Measurements from ENCODE around the gene WDFY4. TPM values are rescaled to one million over a fixed set of nuclear protein-coding genes. Genes with fewer than 3 reads are reported as not detected.

Gene WDFY4
- total RNA-seq, 6 donors from 2014 or later: 10.1 to 48.9 (median 32.1) TPM

DNA sequence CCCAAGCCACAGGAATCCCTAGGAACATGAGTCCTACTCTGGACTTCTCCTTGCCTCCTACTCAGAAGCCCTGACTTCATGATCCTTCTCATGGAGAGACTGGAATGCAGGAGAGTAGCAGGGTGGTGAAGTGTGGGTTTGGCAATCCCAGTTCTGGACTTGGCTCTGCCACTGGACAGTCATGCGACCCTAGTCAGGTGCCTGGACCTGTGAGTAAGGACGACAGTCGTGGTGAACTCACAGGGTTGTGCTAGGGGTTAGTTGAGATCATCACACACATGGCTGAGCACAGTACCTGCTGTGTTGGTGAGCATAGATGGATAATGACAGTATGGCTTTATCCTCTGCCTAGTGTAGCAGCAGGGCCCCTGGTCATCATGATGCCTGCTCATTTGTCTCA lies 137.0 kb downstream of the WDFY4 start:
- ATAC-seq (ENCODE audit: low FRiP score in 2 of 2): no peak
- WGBS, 2 donors: 92% methylated on average over 3 of the region's 3 CpGs; no CpG with 5 or more reads in 1 of the 2 donors
- Histone ChIP-seq H3K36me3 (no peaks in the 10 kb centered on the region), H3K4me1 (no peaks in the 10 kb centered on the region), H3K4me3 (no peak overlapping the region), H3K27ac (no peak overlapping the region), H3K27me3 (no peaks in the 10 kb centered on the region), H3K9me3 (no peaks in the 10 kb centered on the region)
- TF ChIP-seq EP300 (IDR thresholded peaks at IDR 0.05): no peak
- TF ChIP-seq POLR2AphosphoS5 (IDR thresholded peaks at IDR 0.05): no peak
- no peak for TF ChIP-seq POLR2A (IDR thresholded peaks at IDR 0.05)
- TF ChIP-seq, protein P1, sequence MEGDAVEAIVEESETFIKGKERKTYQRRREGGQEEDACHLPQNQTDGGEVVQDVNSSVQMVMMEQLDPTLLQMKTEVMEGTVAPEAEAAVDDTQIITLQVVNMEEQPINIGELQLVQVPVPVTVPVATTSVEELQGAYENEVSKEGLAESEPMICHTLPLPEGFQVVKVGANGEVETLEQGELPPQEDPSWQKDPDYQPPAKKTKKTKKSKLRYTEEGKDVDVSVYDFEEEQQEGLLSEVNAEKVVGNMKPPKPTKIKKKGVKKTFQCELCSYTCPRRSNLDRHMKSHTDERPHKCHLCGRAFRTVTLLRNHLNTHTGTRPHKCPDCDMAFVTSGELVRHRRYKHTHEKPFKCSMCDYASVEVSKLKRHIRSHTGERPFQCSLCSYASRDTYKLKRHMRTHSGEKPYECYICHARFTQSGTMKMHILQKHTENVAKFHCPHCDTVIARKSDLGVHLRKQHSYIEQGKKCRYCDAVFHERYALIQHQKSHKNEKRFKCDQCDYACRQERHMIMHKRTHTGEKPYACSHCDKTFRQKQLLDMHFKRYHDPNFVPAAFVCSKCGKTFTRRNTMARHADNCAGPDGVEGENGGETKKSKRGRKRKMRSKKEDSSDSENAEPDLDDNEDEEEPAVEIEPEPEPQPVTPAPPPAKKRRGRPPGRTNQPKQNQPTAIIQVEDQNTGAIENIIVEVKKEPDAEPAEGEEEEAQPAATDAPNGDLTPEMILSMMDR (IDR thresholded peaks at IDR 0.05): no peak
- DNase-seq: no peak

DNA sequence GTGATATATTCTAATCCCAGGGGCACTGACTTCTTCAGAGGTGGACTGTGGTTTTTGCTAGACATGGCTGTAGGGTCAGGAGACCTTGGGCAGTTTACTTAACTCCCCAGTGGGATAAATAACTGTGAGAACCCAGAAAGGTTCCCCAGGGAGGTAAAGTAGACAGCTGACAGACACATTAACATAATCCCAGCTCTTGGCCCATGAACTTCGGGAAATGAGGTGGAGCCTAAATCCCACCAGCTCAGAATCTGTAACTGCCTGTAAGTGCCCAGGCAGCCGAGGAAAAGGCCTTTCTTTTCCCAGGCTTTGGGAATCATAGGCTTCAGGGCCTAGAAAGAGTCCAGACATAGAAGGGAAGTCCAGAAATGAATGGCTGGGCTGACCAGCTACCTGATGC lies 149.0 kb downstream of the WDFY4 start:
- Histone ChIP-seq H3K27me3 (no peaks in the 10 kb centered on the region), H3K4me1 (no peaks in the 10 kb centered on the region), H3K36me3 (no peaks in the 10 kb centered on the region), H3K4me3 (no peak overlapping the region), H3K9me3 (no peaks in the 10 kb centered on the region), H3K27ac (no peak overlapping the region)
- no peak for ATAC-seq (ENCODE audit: low FRiP score in 2 of 2)
- DNase-seq: no peak
- 53 to 76% methylated on average over 2 of the region's 2 CpGs for WGBS, 2 donors
- TF ChIP-seq POLR2A (IDR thresholded peaks at IDR 0.05): no peak
- no peak for TF ChIP-seq POLR2AphosphoS5 (IDR thresholded peaks at IDR 0.05)
- no peak for TF ChIP-seq EP300 (IDR thresholded peaks at IDR 0.05)
- TF ChIP-seq, protein P1 (IDR thresholded peaks at IDR 0.05): no peak

DNA sequence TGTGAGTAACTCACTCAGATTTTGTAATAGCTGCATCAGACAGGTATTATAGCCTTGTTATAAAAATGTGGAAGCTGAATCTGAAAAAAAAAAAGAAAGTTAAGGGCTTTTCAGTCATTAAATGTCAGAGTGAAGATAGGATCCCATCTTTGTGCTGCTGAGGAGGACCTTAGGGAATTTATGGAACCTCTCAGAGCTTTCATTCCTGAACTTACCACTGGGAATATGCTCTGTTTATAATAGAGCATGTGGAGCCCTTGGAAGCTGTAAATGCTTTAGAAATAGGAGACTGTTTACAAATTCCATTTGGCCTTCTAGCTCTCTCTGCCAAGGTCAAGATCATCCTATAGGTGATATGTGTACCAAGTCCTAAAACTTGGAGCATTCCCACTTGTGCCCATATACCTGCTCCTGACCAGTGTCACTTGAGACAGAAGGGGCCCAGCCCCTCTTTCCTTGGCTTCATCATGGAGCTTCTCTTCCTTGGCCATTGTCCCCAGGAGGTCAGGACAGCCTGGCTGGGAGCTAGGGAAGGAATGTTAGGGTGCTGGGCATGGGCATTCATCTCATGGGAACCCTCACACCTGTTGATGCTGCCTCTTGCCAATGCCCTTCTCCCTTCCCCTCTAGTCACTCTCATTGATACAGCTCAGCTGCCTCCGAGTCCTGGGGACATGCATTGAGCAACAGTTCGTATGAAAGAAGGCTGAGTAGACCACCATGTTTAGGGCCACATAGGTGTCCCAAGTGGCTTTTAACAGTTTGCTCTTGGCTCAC lies 149.7 kb downstream of the WDFY4 start:
- H3K36me3 ChIP-seq: no peaks in the 10 kb centered on the region
- H3K27ac ChIP-seq: no peak overlapping the region
- ATAC-seq (ENCODE audit: low FRiP score in 2 of 2): no peak
- DNase-seq: no peak
- no peaks in the 10 kb centered on the region for H3K27me3 ChIP-seq
- H3K9me3 ChIP-seq: no peaks in the 10 kb centered on the region
- H3K4me3 ChIP-seq: no peak overlapping the region
- WGBS, 2 donors: 74 to 79% methylated on average over 2 of the region's 2 CpGs
- no peaks in the 10 kb centered on the region for H3K4me1 ChIP-seq
- no peak for TF ChIP-seq EP300 (IDR thresholded peaks at IDR 0.05)
- TF ChIP-seq POLR2AphosphoS5 (IDR thresholded peaks at IDR 0.05): no peak
- TF ChIP-seq POLR2A (IDR thresholded peaks at IDR 0.05): no peak
- TF ChIP-seq, protein P1 (IDR thresholded peaks at IDR 0.05): no peak

DNA sequence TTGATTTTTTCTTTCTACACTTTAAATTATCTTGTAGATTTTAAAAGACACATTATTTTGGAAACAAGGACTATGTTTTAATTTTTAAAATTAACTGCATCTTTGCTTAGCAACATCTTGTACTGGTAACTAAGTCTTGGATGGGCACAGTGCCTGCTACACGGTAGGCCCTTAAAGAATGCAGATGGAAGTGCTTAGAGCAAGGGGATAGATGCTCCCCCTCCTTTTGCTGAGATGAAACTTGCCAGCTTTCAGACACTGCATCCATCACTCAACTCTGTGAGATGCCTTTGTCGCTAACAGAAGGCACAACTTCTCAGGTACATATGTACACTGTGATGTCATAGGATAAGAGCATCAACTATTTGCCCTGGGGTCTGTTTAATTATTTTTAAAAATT lies 151.1 kb downstream of the WDFY4 start:
- no peaks in the 10 kb centered on the region for H3K4me1 ChIP-seq
- no peak for ATAC-seq (ENCODE audit: low FRiP score in 2 of 2)
- no peak overlapping the region for H3K4me3 ChIP-seq
- no peak for DNase-seq
- TF ChIP-seq POLR2A (IDR thresholded peaks at IDR 0.05): no peak
- TF ChIP-seq POLR2AphosphoS5 (IDR thresholded peaks at IDR 0.05): no peak
- TF ChIP-seq, protein P1 (IDR thresholded peaks at IDR 0.05): no peak
- TF ChIP-seq EP300 (IDR thresholded peaks at IDR 0.05): no peak
- 64 to 74% methylated on average over 2 of the region's 2 CpGs for WGBS, 2 donors
- no peaks in the 10 kb centered on the region for H3K27me3 ChIP-seq
- no peaks in the 10 kb centered on the region for H3K36me3 ChIP-seq
- no peaks in the 10 kb centered on the region for H3K9me3 ChIP-seq
- H3K27ac ChIP-seq: no peak overlapping the region

DNA sequence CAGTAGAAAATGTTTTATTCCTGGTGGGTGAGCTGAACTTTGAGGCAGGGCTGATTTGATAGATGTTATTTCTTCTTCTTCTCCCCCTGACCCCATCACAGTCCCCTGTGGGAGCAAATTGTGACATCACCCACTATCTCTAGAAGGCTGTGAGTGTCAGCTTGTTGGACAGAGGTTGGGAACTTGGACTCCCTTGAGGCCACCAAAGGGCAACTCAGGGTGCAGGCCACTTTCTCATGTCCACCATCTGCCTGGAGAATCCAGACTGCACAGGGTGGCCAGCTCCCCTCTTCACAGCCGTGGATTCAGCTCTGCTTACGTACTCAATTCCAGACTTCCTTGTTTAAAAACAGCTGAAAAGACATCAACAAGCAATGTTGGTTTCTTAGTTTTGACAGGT lies 151.9 kb downstream of the WDFY4 start:
- TF ChIP-seq, protein P1 (IDR thresholded peaks at IDR 0.05): no peak
- TF ChIP-seq EP300 (IDR thresholded peaks at IDR 0.05) (no peak), POLR2A (IDR thresholded peaks at IDR 0.05) (no peak), POLR2AphosphoS5 (IDR thresholded peaks at IDR 0.05) (no peak)
- Histone ChIP-seq H3K27me3 (no peaks in the 10 kb centered on the region), H3K4me1 (no peaks in the 10 kb centered on the region), H3K36me3 (no peaks in the 10 kb centered on the region), H3K9me3 (no peaks in the 10 kb centered on the region), H3K27ac (no peak overlapping the region), H3K4me3 (no peak overlapping the region)
- no peak for ATAC-seq (ENCODE audit: low FRiP score in 2 of 2)
- WGBS, 2 donors: 80 to 82% methylated on average over 2 of the region's 2 CpGs
- DNase-seq: no peak
